GM12892 (cell line): ENCODE results near the gene STRADB.

Experiments
- POLR2A ChIP-seq: IDR thresholded peaks from 2 replicates; pipeline ENCODE4 v1.6.1; 2011; ENCODE audit warnings: low read depth, low read length, control low read depth
- POLR2AphosphoS5 ChIP-seq: IDR thresholded peaks from 2 replicates; pipeline ENCODE4 v1.6.1; 2011; ENCODE audit warnings: low read depth, low read length, control low read depth

DNA sequence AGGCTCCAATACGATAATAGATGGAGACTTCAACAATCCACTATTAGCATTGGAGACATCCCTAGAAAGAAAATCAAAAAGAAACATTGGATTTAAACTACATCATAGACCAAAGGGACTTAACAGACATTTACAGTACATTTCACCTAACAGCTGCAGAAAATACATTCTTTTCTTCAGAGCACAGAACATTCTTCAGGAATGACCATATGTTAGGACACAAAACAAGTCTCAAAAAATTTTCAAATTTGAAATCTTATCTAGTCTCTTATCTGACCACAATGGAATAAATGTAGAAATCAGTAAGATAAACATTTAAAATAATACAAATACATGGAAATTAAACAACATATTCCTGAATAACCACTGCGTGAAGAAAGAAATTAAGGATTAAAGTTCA, 68.7 kb downstream of the STRADB start:
- TF ChIP-seq POLR2AphosphoS5 (no peak), POLR2A (no peak)
